ENCODE measurements around the gene SERTAD2. TPM values are rescaled to one million over a fixed set of nuclear protein-coding genes. Genes with fewer than 3 reads are reported as not detected.

SERTAD2 gene
- total RNA-seq, 2 donors from 2014 or later, result 3.3 to 6.7 TPM

GRCh38 chr2:64677530-64677929, 23.8 kb upstream of the SERTAD2 start:
- Histone ChIP-seq H3K4me3 (no peak overlapping the region), H3K4me1 (no peaks in the 10 kb centered on the region), H3K27ac (no peak overlapping the region), H3K9me3 (no peaks in the 10 kb centered on the region), H3K36me3 (replicated peaks in 1 of 2; ENCODE audit: insufficient read depth in 1 of 2, low read depth in 2 of 2) (no peaks in the 10 kb centered on the region), H3K27me3 (no peaks in the 10 kb centered on the region)
- ATAC-seq (no peak), DNase-seq (no peak)
- 80 to 82% methylated on average over 3 of the region's 3 CpGs for WGBS, 2 donors
- TF ChIP-seq, protein P1, sequence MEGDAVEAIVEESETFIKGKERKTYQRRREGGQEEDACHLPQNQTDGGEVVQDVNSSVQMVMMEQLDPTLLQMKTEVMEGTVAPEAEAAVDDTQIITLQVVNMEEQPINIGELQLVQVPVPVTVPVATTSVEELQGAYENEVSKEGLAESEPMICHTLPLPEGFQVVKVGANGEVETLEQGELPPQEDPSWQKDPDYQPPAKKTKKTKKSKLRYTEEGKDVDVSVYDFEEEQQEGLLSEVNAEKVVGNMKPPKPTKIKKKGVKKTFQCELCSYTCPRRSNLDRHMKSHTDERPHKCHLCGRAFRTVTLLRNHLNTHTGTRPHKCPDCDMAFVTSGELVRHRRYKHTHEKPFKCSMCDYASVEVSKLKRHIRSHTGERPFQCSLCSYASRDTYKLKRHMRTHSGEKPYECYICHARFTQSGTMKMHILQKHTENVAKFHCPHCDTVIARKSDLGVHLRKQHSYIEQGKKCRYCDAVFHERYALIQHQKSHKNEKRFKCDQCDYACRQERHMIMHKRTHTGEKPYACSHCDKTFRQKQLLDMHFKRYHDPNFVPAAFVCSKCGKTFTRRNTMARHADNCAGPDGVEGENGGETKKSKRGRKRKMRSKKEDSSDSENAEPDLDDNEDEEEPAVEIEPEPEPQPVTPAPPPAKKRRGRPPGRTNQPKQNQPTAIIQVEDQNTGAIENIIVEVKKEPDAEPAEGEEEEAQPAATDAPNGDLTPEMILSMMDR (IDR thresholded peaks at IDR 0.05), result no peak
- TF ChIP-seq POLR2A (IDR thresholded peaks at IDR 0.05), result no peak
- intact Hi-C loops (cut with DNase I), result no loop called here

GRCh38 chr2:64675860-64676259, 22.1 kb upstream of the SERTAD2 start:
- intact Hi-C loops (cut with DNase I), result no loop called here
- H3K9me3 ChIP-seq, result no peaks in the 10 kb centered on the region
- no peaks in the 10 kb centered on the region for H3K4me1 ChIP-seq
- no peaks in the 10 kb centered on the region for H3K27me3 ChIP-seq
- TF ChIP-seq, protein P1 (IDR thresholded peaks at IDR 0.05), result no peak
- TF ChIP-seq POLR2A (IDR thresholded peaks at IDR 0.05), result no peak
- H3K4me3 ChIP-seq, result no peak overlapping the region
- 86% methylated on average over 5 of the region's 5 CpGs for WGBS, 2 donors
- no peak overlapping the region for H3K27ac ChIP-seq
- no peak for ATAC-seq
- H3K36me3 ChIP-seq (replicated peaks in 1 of 2; ENCODE audit: insufficient read depth in 1 of 2, low read depth in 2 of 2), result no peaks in the 10 kb centered on the region
- no peak for DNase-seq

DNA sequence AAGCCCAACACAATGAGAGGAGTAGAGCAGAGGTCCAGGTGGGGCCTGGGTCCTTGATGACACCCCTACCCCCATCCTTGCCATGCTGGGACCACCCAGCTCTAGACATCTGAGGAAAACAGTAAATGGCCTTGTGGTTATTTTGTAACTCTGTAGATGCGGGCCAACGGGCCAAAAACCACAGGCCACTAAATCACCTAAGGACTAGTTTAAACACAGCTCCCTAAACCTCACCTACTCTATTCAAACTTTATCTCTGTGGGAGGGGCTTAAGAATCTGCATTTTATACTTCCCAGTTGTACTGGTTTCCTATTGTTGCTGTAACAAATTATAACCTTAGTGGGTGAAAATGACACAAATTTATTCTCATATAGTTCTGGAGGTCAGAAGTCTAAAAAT, 19.0 kb upstream of the SERTAD2 start:
- intact Hi-C loops (cut with DNase I), result no loop called here
- H3K36me3 ChIP-seq (replicated peaks in 1 of 2; ENCODE audit: insufficient read depth in 1 of 2, low read depth in 2 of 2), result no peaks in the 10 kb centered on the region
- no peak overlapping the region for H3K4me3 ChIP-seq
- DNase-seq (no peak), ATAC-seq (no peak)
- H3K4me1 ChIP-seq, result no peaks in the 10 kb centered on the region
- TF ChIP-seq POLR2A (IDR thresholded peaks at IDR 0.05), result no peak
- TF ChIP-seq, protein P1 (IDR thresholded peaks at IDR 0.05), result no peak
- H3K27me3 ChIP-seq, result no peaks in the 10 kb centered on the region
- 42 to 45% methylated on average over 2 of the region's 2 CpGs for WGBS, 2 donors
- no peak overlapping the region for H3K27ac ChIP-seq
- no peaks in the 10 kb centered on the region for H3K9me3 ChIP-seq

- Histone ChIP-seq H3K9me3 (no peaks in the 10 kb centered on the region), H3K27ac (no peak overlapping the region), H3K4me3 (no peak overlapping the region), H3K4me1 (no peaks in the 10 kb centered on the region), H3K36me3 (replicated peaks in 1 of 2; ENCODE audit: insufficient read depth in 1 of 2, low read depth in 2 of 2) (no peaks in the 10 kb centered on the region), H3K27me3 (no peaks in the 10 kb centered on the region)
- intact Hi-C loops (cut with DNase I), result no loop called here
- no peak for DNase-seq
- TF ChIP-seq, protein P1 (IDR thresholded peaks at IDR 0.05), result no peak
- no peak for TF ChIP-seq POLR2A (IDR thresholded peaks at IDR 0.05)
- ATAC-seq, result no peak
These were observed 16.3 kb upstream of the SERTAD2 start for GRCh38 chr2:64670047-64670446.

- Histone ChIP-seq H3K27me3 (no peaks in the 10 kb centered on the region), H3K36me3 (replicated peaks in 1 of 2; ENCODE audit: insufficient read depth in 1 of 2, low read depth in 2 of 2) (no peaks in the 10 kb centered on the region), H3K27ac (no peak overlapping the region), H3K4me3 (no peak overlapping the region), H3K4me1 (no peaks in the 10 kb centered on the region), H3K9me3 (no peaks in the 10 kb centered on the region)
- ATAC-seq, result no peak
- 85 to 91% methylated on average over 2 of the region's 2 CpGs for WGBS, 2 donors
- TF ChIP-seq, protein P1 (IDR thresholded peaks at IDR 0.05), result no peak
- no peak for TF ChIP-seq POLR2A (IDR thresholded peaks at IDR 0.05)
- intact Hi-C loops (cut with DNase I), result no loop called here
- DNase-seq, result no peak
These were observed 15.6 kb upstream of the SERTAD2 start for GRCh38 chr2:64669288-64669687.

Data from body of pancreas (tissue), 4 donors.